Dedifferentiated amniotic fluid mesenchymal stem cell (primary cell): ENCODE results near the gene CCDC169.
"Not testable (repeated sequence)": the region's sequence is repeated elsewhere in the genome, so short reads cannot be mapped to it uniquely, and the experiment has no call there.

Source experiments
- DNase-seq: peaks from one replicate; pipeline ENCODE4 v3.0.0-alpha.2; 2016; ENCODE audit errors: extremely low spot score

CCDC169 gene

DNA sequence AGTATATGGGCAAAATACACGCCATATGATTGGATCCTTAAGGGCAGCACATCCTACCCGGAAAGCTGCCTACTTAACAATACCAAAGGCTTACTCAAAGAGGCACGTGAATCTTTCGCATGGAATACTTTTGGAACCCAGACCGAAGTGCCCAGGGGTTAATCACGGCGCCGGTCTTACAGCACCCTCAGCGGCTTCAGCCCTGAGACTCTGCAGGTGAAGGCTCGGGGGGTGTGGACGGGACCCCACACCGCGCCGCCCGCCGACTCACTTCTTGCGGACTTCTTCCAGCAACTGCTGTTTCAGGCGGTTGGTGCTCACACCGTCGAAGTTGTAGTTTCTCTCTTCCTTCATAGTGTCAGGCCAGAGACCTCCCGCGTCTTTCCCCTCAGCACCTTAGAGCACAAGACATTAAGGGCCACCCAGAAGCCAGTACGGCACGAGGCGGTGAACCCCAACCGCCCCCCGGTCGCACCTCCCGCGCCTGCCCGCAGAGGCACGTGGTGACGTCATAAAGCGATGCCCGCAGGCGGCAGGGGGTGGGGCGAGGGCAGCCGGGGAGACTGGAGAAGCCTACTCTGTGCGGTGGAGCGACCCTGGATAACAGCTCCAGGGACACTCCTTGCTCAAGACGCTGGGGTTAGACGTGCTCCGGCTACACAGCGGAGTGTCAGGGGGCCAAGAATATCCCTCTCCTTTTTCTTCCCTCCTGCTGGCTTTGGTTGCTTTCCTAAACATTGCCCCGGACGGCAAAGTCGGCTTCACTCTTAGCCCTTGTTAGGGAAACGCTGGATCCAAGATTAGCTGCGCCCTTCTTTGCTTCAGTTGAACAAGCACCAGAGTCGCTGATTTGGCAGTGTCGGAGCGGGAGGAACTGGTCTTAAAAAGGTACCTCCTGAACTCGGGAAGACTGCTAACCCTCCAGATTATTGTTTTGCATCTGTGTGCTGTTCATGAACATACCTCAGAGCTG, at the start of gene CCDC169:
Gene CCDC169 (minus strand): TSS at position 449 of the 973 bp plus-strand sequence. CDS start 95 bp downstream, at position 354.
- DNase-seq = peak; percentile 67

DNA sequence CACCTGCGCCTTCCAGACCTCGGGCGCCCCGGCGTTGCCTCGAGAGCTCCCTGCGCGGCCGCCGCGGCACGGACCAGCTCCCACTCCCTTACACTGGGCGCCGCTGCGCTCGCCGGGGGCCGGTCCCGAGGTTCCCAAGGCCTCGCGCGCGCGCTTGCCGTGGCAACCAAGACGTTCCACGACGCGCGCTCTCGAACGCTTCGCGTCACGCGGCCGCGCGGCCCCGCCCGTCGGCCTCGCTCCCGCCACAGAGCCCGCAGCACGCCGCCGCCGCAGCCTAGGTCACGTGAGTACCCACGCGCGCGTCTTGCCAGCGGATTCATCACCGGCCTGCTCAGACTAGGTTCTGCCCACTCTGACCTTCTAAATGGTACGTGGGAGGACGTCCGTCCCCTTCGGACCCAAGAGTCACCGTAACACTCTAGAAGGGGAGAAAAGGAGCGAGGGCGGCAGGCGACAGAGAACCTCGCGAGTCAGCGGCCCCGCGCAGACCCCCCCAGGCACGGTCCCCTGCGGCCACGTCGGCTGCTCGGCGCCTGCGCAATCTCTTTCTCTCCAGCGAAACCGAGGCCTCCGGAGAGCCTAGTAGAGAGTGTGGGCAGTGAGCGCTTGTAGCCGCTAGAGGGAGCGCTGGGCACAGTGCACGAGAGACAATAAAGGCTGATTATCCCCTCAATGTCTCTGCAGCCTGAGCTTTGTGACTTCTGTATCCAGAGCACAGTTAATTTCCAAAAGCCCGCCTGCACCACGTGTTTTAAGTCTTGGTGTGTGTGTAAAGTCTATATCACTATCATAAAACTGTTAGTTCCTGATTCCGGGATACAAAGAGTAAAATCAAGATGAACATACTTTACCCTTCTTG, 48.8 kb upstream of the CCDC169 start, which contains the start of gene SPART:
Gene SPART (minus strand): TSS at position 173 of the 862 bp plus-strand sequence. CDS start 10,564 bp downstream, outside the sequence.
- peak; percentile 94 for DNase-seq

- DNase-seq = peak; percentile 92
Measured at GRCh38 chr13:36345438-36346221, 48.0 kb upstream of the CCDC169 start.

DNA sequence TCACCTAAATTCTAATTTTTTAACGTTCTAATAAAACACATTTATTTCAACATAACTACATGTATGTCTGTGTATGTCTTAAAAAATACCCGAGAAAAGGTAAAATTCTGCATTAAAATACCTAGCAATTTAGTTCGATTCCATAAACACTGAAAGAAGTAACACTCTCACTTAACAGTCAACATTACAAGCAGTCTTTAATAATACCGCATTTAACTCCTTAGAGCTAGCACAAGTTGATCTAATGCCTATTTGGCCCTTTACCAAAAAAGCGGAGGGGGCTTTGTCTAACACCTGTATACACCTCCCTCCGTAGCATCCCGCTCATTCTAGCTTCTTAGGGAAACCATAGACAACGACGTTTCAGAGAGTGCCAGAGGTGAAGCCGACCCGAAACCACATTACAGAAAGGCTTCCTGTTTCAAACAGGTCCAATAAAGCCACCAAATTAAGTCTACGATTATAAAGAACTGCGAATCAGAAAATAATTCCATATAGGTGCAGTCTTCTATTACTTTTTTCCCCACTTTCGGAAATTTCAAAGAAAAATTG, 47.3 kb upstream of the CCDC169 start:
- no peak for DNase-seq

DNA sequence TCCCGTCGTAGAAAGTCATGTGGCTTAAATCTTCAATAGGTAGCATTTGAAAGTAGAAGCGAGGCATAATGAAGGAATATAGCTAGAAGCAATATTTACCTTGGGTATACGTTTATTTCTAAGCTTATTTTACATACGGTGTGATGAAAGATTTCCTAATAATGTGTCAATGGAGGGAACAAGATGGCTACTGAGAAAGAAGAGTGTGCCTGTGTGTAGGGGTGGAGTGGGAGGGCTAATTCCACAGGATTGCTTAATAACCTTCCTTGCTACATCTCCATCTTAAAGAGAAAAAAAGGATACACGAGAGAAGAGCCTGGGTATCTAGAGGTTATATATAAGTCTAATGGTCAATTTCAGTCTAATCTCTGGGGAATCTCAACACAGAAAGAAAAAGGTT, 46.6 kb upstream of the CCDC169 start:
- no peak for DNase-seq

GRCh38 chr13:36343766-36344165, 46.2 kb upstream of the CCDC169 start:
- no peak for DNase-seq

- DNase-seq = no peak
Measured at GRCh38 chr13:36342715-36343114, 45.1 kb upstream of the CCDC169 start.

DNA sequence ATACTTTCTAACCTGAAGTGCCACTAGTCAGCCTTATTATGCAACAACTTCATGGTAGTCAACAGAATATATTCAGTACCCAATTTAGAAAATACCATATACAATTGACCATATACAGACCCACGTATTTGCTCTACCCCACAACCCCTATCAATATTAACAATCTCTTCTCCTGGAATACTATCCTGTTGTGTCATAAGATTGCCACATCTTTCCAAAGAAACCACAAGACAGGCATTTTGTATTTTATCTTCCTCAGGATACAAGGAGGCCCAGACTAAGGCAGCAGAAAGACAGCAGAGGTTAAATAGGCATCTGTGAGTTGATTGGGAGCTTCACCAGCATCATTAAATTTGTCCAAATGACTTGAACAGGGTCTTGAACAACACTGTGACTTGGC, 44.1 kb upstream of the CCDC169 start:
- DNase-seq = no peak

GRCh38 chr13:36339600-36340155, 42.1 kb upstream of the CCDC169 start:
- DNase-seq = no peak

DNA sequence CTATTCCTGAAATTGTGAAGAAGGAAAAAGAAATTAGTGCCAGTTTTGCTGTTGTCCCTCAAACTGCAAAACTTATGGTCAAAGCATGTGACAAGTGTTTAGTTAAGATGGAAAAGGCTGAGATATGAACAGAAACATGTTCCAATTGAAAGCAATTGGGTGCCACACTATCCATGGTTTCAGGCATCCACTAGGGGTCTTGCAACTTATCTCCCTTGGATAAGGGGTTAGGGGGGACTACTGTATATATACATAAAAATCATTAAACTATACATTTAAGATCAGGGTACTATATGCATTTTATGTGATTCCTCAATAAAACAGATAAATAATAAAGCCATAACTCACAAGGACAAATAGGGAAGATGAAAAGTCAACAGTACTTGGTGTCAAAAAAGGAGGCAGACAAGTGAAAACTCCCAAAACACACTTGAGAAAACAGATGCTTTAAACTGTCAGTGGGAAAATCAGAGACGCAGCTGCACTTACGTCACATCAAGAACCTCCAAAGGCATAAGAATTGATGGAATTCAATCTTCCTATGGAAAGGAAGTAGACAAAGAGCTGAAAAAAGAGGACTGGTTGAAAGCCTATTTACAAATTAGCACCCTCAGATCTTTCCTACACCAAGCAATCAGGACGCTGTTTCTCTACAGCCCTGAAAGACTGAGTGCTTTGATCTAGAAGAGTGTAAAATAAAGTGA, 40.5 kb upstream of the CCDC169 start:
- DNase-seq = no peak

DNA sequence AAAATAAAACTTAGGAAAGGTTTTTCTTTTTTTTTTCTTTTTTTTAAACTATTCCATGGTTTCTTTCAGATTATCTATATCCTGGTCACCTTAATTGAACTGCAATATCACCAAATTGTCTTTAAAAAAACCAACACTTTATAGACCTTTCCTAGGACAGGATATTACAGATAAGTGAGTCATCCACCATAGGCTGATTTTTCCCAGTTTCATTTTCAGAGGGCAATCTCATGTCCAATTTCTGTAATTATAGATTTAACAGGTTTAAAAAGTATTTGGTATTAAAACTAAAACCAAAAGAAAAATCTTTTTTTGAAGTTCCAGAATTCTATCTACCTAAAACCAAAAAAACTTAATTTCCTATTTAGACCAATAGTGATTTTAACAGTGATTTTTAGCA, 35.4 kb upstream of the CCDC169 start:
- DNase-seq = no peak

DNA sequence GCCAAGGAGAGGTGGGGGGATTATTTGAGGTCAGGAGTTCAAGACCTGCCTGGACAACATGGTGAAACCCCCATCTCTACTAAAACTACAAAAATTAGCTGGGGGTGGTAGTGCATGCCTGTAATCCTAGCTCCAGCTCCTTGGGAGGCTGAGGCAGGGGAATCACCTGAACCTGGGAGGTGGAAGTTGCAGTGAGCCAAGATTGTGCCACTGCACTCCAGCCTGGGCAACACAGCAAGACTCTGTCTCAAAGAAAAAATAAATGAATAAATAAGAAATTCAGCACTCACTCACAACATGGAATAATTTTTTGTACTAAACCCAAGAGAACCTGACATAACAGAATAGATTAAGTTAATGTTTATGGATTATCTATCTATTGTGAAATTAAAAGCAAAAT, 34.6 kb upstream of the CCDC169 start:
- not testable (repeated sequence) for DNase-seq

DNA sequence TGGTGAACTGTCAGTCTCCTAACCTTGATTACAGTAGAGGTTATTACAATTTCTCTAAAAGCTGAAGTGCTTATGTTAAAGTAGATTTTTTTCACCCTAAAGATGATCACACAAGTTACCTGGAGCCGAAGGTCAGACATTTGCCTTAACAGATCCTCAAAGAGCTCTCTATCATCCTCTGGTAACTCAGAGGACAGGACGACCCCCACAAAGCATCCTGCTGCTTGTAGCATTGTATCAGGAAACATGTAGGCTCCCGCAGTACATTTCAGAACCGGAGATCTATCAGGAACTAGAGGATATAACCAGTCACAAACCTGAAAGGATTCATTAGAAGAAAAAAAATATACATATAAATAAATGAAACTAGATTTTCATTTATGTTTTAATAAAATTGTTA, 33.7 kb upstream of the CCDC169 start:
- DNase-seq = no peak

DNA sequence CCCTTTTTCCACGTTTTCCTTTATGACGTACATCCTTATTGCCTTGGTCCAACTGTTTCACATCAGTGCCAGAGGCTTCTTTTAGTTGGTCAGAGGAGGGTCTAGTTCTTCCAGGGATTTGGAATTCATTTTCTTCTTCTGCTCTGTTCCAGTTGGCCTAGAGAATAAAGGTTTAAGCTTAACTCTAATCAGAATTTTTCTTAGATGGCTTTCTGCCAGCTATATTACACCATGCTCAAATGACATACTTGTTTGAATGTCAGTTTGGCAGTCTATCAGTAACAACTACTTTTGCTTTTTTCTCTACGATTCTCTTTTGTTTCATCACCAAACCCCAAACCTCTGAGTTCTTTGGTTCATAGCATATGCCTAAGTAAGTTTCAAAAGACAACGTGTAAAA, 31.7 kb upstream of the CCDC169 start:
- DNase-seq = peak; percentile 55

- no peak for DNase-seq
Measured at GRCh38 chr13:36328821-36329220, 31.2 kb upstream of the CCDC169 start.

DNA sequence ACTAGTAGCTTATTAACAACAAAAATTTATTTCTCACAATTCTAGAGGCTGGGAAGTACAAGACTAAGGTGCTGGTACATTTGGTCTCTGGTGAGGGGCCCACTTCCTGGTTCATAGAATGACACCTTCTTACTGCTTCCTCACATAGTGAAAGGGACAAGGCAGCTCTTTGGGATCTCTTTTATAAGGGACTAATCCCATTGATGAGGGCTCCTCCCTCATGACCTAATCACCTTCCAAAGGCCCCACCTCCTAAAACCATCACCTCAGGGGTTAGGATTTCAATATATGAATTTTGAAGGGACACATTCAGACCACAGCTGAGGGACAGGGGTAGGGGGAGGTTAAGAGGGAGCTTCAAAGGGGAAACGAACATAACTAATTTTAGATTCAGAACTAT, 28.3 kb upstream of the CCDC169 start:
- DNase-seq = no peak

DNA sequence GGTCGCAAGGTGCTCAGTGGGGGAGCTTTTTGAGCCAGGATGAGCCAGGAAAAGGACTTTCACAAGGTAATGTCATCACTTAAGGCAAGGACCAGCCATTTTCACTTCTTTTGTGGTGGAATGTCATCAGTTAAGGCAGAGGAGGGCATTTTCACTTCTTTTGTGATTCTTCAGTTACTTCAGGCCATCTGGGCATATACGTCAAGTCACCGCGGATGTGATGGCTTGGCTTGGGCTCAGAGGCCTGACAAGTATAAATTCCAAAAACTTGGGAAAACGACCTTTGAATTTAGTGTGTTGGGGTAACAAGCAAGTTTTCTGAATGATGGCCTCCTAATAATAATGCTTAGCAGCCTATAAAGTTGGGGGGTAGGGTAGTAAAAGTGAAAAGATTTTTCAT, 27.3 kb upstream of the CCDC169 start:
- DNase-seq = not testable (repeated sequence)

DNA sequence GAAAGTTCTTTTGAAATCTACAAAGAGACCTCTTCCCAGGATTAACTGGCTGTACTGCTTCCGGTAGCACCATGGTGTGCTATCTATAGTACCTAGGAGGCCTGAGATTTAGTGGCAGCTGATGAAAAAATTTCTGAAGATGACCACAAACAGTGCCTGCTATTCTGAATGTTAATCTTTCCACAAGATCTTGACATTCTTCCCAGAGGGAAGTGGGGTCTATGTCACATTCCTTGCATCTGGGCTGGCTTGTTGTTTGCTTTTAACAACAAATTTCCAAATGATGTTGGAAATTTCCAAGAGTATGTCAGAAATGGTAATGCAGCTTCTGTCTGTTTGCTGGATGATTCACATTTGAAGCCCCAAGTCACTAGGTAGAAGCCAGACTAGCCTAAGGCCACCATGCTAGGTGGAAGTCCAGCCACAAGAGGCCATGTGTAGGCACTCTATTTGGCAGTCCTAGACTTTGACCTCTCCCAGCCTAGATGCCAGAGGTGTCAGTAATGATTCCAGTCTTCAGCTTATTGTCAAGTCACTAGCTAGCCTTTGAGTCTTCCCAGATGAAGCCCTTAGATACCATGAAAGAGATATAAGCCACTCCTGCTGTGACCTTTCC, 26.4 kb upstream of the CCDC169 start:
- peak; percentile 15 for DNase-seq

DNA sequence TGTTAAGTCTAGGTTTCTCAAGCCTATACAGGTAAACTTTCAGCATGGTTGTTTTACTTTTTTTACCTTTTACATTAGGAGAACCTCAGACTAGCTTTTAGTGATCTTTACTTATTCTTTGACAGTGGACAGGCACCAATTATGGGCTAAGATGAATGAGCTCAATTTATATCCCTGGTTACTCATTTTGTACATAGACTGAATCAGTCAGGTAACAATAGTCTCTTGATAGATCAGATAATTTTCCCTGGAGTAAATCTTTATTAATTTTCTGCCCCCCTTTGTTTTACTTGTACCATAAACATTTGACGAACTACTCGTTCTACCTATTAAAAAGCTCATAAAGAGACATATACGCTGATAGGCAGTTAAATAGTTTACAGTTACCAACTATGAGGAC, 25.8 kb upstream of the CCDC169 start:
- no peak for DNase-seq

GRCh38 chr13:36319793-36320192, 22.2 kb upstream of the CCDC169 start:
- DNase-seq = not testable (repeated sequence)
